Colon (tissue), 2 donors: ENCODE results near the gene CBLC.

Source experiments
- FAIRE-seq: peaks from 2 replicates; lab custom pipeline; 2012; peaks lifted over from hg19 to GRCh38; lab: Jason Lieb, UNC
- donor health status: control.
- donor health status: control.

The CBLC gene

DNA sequence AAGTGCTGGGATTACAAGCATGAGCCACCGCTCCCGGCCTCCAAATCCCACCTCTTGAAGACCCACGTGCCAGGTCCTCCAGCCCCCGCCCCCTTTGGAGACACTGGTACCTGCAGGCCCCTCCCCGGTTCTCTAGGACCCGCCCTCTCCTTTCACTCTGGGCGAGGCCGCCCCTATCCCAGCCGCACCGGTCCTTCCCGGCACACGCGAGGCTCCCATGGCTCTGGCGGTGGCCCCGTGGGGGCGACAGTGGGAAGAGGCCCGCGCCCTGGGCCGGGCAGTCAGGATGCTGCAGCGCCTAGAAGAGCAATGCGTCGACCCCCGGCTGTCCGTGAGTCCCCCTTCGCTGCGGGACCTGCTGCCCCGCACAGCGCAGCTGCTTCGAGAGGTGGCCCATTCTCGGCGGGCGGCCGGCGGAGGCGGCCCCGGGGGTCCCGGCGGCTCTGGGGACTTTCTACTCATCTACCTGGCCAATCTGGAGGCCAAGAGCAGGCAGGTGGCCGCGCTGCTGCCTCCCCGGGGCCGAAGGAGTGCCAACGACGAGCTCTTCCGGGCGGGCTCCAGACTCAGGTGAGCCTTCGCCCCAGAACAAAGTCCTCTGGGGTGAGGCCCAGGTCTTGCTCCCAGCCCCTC lies at the start of gene CBLC:
CBLC (plus strand) TSS at position 176 of the 633 bp plus-strand sequence; CDS start at position 218, 42 bp downstream.
- no peak for FAIRE-seq

DNA sequence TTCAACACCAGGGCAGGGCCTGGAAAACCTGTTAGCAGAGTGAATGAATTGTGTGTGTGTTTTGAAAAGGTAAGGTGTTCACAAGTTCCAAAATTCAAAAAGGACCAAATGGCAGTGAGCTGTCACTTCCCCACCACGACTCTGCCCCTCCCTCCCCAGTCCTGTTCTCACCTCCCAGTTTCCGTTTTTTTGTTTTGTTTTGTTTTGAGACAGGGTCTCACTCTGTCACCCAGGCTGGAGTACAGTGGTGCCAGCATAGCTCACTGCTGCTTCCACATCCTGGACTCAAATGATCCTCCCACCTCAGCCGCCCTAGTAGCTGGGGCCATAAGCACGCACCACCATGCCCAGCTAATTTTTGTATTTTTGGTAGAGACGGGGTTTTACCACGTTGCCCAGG lies 49.5 kb upstream of the CBLC start:
- no peak for FAIRE-seq

DNA sequence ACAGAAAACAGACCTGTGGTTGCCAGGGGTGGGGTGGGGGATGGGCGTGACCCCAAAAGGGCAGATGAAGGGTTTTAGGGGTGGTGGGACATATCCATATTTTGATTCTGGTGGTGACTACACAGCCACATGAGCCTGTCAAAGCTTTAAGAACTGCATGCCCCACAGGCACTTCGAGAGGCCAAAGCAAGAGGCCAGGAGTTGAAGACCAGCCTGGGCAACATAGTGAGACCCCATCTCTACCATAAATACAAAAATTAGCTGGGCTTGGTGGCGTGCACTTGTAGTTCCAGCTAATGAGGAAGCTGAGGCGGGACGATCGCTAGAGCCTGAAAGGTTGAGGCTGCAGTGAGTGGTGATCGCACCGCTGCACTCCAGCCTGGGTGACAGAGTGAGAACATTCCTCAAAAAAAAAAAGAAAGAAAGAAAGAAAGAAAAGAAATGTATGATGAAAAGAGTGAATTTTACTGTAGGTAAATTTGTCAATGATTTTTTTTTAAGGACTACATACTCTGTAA lies 48.1 kb upstream of the CBLC start:
- FAIRE-seq: no peak

DNA sequence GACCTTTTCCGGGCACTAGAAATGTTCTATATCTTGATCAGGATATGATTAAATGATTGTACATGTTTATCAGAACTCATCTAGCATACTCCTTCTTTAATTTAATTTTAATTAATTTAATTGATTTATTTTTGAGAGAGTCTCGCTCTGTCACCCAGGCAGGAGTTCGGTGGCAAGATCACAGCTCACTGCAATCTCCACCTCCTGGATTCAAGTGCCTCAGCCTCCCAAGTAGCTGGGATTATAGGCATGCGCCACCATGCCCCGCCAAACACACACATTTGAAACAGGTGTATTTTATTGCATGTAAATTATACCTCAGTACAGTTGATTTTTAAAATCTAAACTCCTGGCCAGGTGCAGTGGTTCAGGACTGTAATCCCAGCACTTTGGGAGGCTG lies 46.6 kb upstream of the CBLC start:
- no peak for FAIRE-seq

DNA sequence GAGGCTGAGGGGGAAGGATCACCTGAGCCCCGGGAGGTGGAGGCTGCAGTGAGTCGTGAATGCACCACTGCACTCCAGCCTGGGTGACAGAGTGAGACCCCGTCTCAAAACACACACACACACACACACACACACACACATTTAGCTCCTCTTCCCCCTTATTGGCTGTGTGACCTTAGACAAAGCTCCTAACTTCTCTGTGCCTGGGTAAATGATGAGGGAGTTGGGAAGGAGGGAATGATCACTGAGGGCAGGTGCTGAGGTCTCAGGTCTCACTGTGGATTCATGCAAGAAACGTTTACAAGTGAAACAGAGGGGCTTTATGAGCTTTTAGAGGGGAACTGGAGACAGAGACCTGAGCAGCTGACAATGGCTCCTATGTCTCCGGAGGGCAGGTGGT lies 46.1 kb upstream of the CBLC start:
- no peak for FAIRE-seq

DNA sequence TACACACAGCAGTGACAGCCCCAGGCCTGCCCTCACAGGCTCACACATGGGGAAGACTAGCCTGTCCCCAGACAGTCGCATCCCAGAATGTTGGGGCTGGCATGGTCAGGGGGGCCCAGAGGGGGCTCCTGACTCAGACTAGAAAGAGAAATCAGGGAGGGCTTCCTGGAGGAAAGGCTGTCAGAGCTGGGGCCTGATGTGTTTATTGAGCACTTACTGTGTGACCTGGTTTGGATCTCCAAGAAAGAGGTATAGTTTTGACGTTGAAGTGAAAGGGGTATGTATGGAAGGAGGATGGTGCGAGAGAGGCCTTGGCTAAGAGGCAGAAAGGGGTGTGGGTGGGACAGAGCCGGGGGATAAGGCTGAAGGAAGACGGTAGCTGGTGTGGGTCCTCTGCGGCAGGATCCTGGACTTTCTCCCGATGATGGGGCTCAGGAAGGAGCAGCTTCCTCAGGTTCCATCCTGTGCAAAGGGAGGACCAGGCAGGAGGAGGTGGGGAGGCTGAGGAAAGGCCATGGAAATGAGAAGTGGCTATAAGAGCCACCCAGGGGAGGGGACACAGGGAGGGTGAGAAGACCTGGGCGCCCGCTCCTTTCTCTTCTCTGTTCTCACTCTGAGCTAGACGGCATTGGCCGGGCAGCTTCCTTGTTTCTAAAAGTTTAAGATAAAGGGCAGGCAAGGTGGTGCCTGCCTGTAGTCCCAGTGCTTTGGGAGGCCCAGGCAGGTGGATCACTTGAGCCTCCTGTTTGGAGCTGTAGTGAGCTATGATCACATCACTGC lies 45.3 kb upstream of the CBLC start:
- FAIRE-seq: no peak

DNA sequence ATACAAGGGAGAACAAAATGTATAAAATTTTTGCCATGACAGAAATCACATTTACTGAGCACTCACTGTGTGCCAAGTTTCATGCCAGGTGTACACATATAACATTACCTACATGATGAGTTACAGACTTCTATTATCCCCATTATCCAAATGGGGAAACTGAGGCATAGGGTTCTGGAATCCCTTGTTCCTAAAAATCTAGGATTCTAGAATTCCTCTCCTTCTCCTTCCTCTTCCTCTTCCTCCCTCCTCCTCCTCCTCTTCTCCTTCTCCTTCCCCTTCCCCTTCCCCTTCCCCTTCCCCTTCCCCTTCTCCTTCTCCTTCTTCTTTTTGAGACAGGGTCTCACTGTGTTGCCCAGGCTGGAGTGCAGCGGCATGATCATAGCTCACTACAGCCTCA lies 43.3 kb upstream of the CBLC start:
- FAIRE-seq: no peak

- no peak for FAIRE-seq
Observed at GRCh38 chr19:44735011-44735410, 42.7 kb upstream of the CBLC start.

- FAIRE-seq: no peak
Observed at GRCh38 chr19:44737238-44738071, 40.2 kb upstream of the CBLC start.

DNA sequence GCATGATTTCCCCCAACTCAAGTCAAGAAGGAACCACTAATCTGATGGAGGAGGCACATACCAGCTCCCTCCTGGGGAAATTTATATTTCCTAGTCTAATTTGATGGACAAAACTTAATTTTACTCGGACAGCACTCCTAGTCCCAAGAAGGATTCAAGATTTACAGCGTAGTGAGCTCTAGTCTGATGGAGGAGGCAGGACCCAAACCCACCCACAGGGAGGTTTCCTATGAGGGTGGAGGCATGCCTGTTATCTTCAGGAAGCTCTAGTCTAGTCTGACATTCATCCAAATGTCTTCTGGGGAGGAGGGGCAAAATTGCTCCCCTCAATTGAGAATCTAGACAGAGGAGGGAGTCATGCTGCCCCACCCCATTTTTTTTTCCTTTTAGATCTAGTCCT lies 39.6 kb upstream of the CBLC start:
- no peak for FAIRE-seq

DNA sequence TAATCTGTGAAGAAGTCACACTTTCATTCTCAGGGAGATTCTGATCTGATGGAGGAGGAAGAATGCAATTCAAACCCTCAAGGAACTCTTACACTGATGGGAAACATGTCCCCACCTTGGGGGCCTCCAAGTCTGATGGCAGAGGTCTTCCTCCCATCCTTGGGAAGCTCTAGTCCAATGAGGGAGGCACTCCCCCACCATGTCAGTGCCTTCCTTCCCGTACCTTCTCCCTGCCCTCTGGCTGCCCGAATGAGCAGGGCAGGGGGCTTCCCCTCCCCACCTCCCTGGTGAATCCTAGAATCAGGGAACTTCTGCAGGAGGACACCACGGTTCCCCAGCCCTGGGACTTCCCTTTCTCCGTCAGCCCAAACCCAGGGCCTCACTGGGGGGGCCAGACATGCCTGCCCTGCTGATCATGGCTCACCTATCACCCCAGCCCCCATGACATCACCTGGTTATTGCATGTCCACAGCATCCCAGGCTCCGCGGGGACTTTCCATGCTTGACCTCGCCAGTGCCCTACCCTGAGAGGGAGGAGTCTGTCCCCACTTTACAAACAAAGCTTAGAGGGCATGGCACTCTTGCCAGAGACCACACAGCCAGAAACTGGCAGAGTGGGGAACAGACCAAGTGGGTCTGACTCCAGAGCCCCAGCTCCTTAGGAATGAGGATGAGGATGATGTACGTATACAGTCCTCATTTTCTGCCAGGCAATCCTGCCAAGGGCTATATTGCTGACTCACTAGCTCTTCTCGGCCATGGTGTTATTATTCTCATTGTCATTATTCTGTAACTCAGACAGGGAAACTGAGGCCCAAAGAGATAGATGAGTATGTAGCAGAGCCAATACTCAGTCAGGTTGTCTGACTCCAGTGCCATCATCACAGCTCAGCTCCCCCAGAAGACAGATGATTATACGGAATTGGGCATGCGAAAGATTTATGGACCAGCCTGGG lies 38.8 kb upstream of the CBLC start:
- no peak for FAIRE-seq

GRCh38 chr19:44740351-44740824 lies 37.3 kb upstream of the CBLC start:
- no peak for FAIRE-seq

DNA sequence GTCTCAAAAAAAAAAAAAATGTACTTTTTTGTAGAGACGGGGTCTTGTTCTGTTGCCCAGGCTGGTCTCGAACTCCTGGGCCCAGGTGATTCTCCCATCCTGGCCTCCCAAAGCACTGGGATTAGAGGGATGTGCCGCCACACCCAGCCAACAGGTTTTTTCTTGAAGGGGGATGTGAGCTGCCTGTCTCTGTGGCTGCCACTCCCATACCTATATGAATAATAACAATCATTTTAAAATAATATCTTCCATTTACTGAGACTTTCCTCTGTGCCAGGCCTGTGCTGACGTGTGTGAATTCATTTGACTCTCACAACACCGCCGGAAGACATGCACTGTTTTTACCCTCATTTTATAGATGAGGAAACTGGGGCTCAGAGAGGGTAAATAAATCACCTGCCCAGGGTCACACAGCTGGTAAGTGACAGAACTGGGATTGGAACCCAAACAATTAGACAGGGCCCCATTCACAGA lies 36.4 kb upstream of the CBLC start:
- no peak for FAIRE-seq

- FAIRE-seq: no peak
Observed at GRCh38 chr19:44741841-44742329, 35.8 kb upstream of the CBLC start.

DNA sequence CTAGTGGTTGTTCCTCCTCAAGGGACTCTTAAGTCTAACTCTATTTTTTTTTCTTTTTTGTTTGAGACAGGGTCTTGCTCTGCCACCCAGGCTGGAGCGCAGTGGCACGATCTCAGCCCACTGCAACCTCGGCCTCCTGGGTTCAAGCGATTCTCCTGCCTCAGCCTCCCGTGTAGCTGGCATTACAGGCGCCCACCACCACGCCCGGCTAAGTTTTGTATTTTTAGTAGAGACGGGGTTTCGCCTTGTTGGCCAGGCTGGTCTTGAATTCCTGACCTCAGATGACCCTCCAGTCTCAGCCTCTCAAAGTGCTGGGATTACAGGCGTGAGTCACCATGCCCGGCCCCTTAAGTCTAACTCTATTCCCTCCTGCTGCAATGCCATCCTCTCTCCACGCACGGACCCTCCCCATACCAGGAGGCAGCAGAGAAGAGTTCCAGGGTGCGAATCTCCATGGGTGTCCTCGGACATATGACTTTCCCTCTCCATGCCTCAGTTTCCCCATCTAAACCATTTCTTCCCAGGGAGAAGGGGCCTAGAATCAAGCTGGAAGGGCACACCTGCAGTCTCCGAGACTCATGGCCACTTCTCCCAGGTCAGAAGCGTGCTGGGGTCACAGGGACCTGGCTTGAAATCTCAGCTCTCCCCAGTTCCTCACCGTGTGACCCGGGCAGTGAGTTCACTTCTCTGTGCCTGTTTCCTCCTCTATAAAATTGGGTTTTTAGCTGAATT lies 35.2 kb upstream of the CBLC start:
- no peak for FAIRE-seq

DNA sequence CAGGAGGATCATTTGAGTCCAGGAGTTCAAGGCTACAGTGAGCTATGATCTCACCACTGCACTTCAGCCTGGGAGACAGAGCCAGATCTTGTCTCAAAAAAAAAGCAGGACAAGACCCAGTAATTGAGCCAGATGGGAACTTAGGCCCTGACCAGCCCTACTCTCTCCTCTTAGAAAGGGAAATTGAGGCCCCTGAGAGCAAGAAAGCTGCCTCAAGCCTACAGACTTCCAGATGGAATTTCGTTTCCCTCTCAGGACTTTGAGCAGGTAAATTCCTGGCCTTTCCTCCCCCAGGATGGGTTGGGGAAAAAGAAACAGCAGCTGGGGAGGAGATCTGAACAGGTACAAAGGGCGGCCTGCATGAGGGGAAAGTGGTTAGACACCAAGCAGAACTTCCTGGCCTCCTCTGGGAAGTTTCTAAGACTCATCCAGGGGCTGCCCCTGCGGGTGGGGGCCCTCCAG lies 32.8 kb upstream of the CBLC start:
- no peak for FAIRE-seq

DNA sequence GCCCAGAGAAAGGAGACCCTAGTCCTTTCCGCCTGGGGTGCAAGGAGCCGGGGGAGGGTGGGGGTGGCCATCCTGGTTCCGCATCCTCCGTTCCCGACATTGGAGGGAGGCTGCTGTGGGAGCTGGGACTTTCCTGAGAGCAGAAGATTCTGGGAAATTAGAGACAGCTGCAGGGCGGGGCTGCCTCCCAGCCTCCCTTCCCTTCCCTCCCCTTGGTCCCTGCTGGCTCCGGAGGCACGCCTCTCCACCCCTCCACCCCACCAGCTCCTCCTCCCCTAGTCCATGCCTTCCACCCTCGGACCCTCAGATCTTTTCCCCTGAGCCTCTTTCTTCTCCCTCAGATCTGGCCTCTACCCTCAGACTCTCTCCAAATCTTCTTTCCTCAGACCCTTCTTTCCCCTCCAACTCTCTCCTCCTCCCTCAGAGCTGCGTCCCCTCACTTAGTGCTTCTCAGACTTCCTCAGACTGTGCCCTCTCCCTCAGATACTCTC lies 32.3 kb upstream of the CBLC start:
- FAIRE-seq: no peak

DNA sequence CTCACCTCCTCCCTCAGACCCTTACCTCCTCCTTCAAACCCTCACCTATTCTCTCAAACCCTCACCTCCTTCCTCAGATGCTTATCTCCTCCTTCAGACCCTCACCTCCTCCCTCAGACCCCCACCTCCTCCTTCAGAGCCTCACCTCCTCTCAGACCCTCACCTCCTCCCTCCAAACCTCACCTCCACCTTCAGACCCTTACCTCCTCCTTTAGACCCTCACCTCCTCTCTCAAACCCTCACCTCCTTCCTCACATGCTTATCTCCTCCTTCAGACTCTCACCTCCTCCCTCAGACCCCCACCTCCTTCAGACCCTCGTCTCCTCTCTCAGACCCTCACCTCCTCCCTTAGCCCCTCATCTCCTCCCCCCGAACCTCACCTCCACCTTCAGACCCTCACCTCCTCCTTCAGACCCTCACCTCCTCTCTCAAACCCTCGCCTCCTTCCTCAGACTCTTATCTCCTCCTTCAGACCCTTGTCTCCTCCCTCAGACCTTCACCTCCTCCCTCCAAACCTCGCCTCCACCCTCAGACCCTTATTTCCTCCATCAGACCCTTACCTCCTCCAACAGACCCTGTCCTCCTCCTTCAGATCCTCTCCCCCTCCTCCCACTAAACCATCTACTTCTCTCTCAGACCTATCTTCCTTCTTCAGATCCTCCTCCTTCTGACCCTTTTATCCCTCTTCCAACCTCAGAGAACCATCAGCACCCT lies 31.6 kb upstream of the CBLC start:
- no peak for FAIRE-seq

DNA sequence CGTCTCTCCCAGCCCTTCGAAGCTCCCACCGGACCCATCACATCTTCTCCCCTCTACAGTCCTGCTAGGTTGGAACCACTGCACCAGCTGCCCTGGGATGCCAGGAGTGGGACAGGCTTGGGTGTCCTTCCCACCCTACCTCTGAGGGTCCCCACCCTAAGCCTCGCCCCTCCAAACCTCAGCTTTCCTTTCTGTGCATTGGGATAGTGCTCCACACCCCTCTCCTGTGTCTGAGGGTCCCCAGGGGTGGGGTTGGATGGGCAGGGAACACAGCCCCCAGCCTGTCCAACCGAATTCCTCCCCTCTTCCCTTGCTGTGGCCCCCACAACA lies 31.1 kb upstream of the CBLC start:
- no peak for FAIRE-seq
